ENCODE results near the gene CEP95. TPM values are rescaled to one million over a fixed set of nuclear protein-coding genes. Genes with fewer than 3 reads are reported as not detected.

CEP95 gene
- 24.4 and 24.8 TPM in 2 replicates for total RNA-seq
- 12.6 and 16.6 TPM in 2 replicates for polyA plus RNA-seq
- 10.4 and 10.8 TPM in 2 replicates for polyA plus RNA-seq (2012)
- 2.3 and 5.3 TPM in 2 replicates for polyA minus RNA-seq (ENCODE audit: low replicate concordance)

GRCh38 chr17:64506576-64507412 lies at the start of gene CEP95:
TSS of gene CEP95 (plus strand) at chr17:64506977. CDS start at chr17:64507098, 121 bp downstream.
- peak within 1 kb of the TSS; percentile 97 for H3K27ac ChIP-seq (ENCODE audit: insufficient read depth, low read length)
- H3K79me2 ChIP-seq (ENCODE audit: control insufficient read depth, insufficient read depth, low read length), result peaks cover 78% of the 10 kb centered on the region
- H3K4me3 ChIP-seq (replicated peaks in 1 of 4; ENCODE audit: control extremely low read depth in 1 of 4, insufficient read depth in 1 of 4, low read depth in 3 of 4, low read length in 4 of 4), result peak within 1 kb of the TSS; percentile 74 to 100 (median 92)
- H3K9me3 ChIP-seq (ENCODE audit: control insufficient read depth, insufficient read depth, low read depth, low read length), result no peaks in the 10 kb centered on the region
- H3K4me2 ChIP-seq (ENCODE audit: extremely low read depth, insufficient read depth, low read length), result peak within 1 kb of the TSS; percentile 96
- H3K27me3 ChIP-seq (ENCODE audit: control insufficient read depth, insufficient read depth, low read length), result no peaks in the 10 kb centered on the region
- peak within 1 kb of the TSS; percentile 78 for H2AFZ ChIP-seq (ENCODE audit: low read length)
- H3K4me1 ChIP-seq (ENCODE audit: control insufficient read depth, extremely low read depth, insufficient read depth, low read length), result peaks cover 14% of the 10 kb centered on the region
- no peak for TF ChIP-seq CTCF (conservative IDR thresholded peaks at IDR 0.05 in 1 of 2, IDR thresholded peaks at IDR 0.05 in 1 of 2; ENCODE audit: low read depth in 1 of 2, low read length in 2 of 2)
- TF ChIP-seq EZH2 (IDR thresholded peaks at IDR 0.05; ENCODE audit: low read length, missing control alignments), result no peak
- H4K20me1 ChIP-seq (ENCODE audit: control insufficient read depth, extremely low read depth, insufficient read depth, low read length), result peaks cover 13% of the 10 kb centered on the region
- peaks cover 20% of the 10 kb centered on the region for H3K36me3 ChIP-seq (ENCODE audit: control insufficient read depth, insufficient read depth, low read length)
- peak within 1 kb of the TSS; percentile 95 for H3K9ac ChIP-seq (ENCODE audit: insufficient read depth, low read length)
- peak; percentile 99 for DNase-seq (ENCODE audit: low read depth in 2 of 2)

GRCh38 chr17:64457156-64457555 lies 49.6 kb upstream of the CEP95 start:
- Histone ChIP-seq H3K4me3 (replicated peaks in 1 of 4; ENCODE audit: control extremely low read depth in 1 of 4, insufficient read depth in 1 of 4, low read depth in 3 of 4, low read length in 4 of 4) (no peak overlapping the region), H2AFZ (ENCODE audit: low read length) (no peak overlapping the region), H3K36me3 (ENCODE audit: control insufficient read depth, insufficient read depth, low read length) (no peaks in the 10 kb centered on the region), H3K79me2 (ENCODE audit: control insufficient read depth, insufficient read depth, low read length) (no peaks in the 10 kb centered on the region), H3K4me2 (ENCODE audit: extremely low read depth, insufficient read depth, low read length) (peak overlapping the region; percentile 68), H3K4me1 (ENCODE audit: control insufficient read depth, extremely low read depth, insufficient read depth, low read length) (peaks cover 10% of the 10 kb centered on the region), H3K27me3 (ENCODE audit: control insufficient read depth, insufficient read depth, low read length) (no peaks in the 10 kb centered on the region), H4K20me1 (ENCODE audit: control insufficient read depth, extremely low read depth, insufficient read depth, low read length) (no peaks in the 10 kb centered on the region), H3K27ac (ENCODE audit: insufficient read depth, low read length) (peak overlapping the region; percentile 52), H3K9ac (ENCODE audit: insufficient read depth, low read length) (no peak overlapping the region), H3K9me3 (ENCODE audit: control insufficient read depth, insufficient read depth, low read depth, low read length) (no peaks in the 10 kb centered on the region)
- DNase-seq (ENCODE audit: low read depth in 2 of 2), result peak; percentile 63 to 84
- TF ChIP-seq CTCF (conservative IDR thresholded peaks at IDR 0.05 in 1 of 2, IDR thresholded peaks at IDR 0.05 in 1 of 2; ENCODE audit: low read depth in 1 of 2, low read length in 2 of 2) (no peak), EZH2 (IDR thresholded peaks at IDR 0.05; ENCODE audit: low read length, missing control alignments) (no peak)

- peak overlapping the region; percentile 25 for H3K27ac ChIP-seq (ENCODE audit: insufficient read depth, low read length)
- peaks cover 10% of the 10 kb centered on the region for H3K4me1 ChIP-seq (ENCODE audit: control insufficient read depth, extremely low read depth, insufficient read depth, low read length)
- no peak for TF ChIP-seq EZH2 (IDR thresholded peaks at IDR 0.05; ENCODE audit: low read length, missing control alignments)
- TF ChIP-seq CTCF (conservative IDR thresholded peaks at IDR 0.05 in 1 of 2, IDR thresholded peaks at IDR 0.05 in 1 of 2; ENCODE audit: low read depth in 1 of 2, low read length in 2 of 2), result no peak
- H2AFZ ChIP-seq (ENCODE audit: low read length), result no peak overlapping the region
- H4K20me1 ChIP-seq (ENCODE audit: control insufficient read depth, extremely low read depth, insufficient read depth, low read length), result no peaks in the 10 kb centered on the region
- peak in 1 of 2 donors; percentile 5 for DNase-seq (ENCODE audit: low read depth in 2 of 2)
- no peak overlapping the region for H3K9ac ChIP-seq (ENCODE audit: insufficient read depth, low read length)
- H3K36me3 ChIP-seq (ENCODE audit: control insufficient read depth, insufficient read depth, low read length), result no peaks in the 10 kb centered on the region
- H3K4me3 ChIP-seq (replicated peaks in 1 of 4; ENCODE audit: control extremely low read depth in 1 of 4, insufficient read depth in 1 of 4, low read depth in 3 of 4, low read length in 4 of 4), result no peak overlapping the region
- H3K4me2 ChIP-seq (ENCODE audit: extremely low read depth, insufficient read depth, low read length), result no peak overlapping the region
- no peaks in the 10 kb centered on the region for H3K27me3 ChIP-seq (ENCODE audit: control insufficient read depth, insufficient read depth, low read length)
- no peaks in the 10 kb centered on the region for H3K79me2 ChIP-seq (ENCODE audit: control insufficient read depth, insufficient read depth, low read length)
- no peaks in the 10 kb centered on the region for H3K9me3 ChIP-seq (ENCODE audit: control insufficient read depth, insufficient read depth, low read depth, low read length)
Measured at GRCh38 chr17:64458756-64459155, 48.0 kb upstream of the CEP95 start.
